IPS-20b (cell line): Measurements from ENCODE around the gene SLC25A29.

Experiments
- H3K27ac ChIP-seq: one replicate; pipeline ENCODE4 v1.5.1; 2013; ENCODE audit warnings: low read length
- H3K27me3 ChIP-seq: 2 replicates; pipeline ENCODE4 v1.6.1; 2013; ENCODE audit warnings: mild to moderate bottlenecking, low read length, inconsistent platforms; ENCODE audit not compliant: insufficient read depth
- H3K36me3 ChIP-seq: 2 replicates; pipeline ENCODE4 v1.6.1; 2013; ENCODE audit warnings: low read depth, mild to moderate bottlenecking, inconsistent platforms, low read length, moderate library complexity; ENCODE audit not compliant: insufficient read depth
- H3K4me1 ChIP-seq: 2 replicates; pipeline ENCODE4 v1.6.1; 2013; ENCODE audit warnings: mild to moderate bottlenecking, control low read depth, inconsistent platforms, low read length, moderate library complexity; ENCODE audit not compliant: insufficient read depth
- H3K4me3 ChIP-seq: 2 replicates; pipeline ENCODE4 v1.5.1; 2013; ENCODE audit warnings: mild to moderate bottlenecking, low read length, inconsistent platforms
- H3K9ac ChIP-seq: 2 replicates; pipeline ENCODE4 v1.6.1; 2013; ENCODE audit warnings: low read depth, mild to moderate bottlenecking, inconsistent platforms, low read length, moderate library complexity
- H3K9me3 ChIP-seq: 2 replicates; pipeline ENCODE4 v1.6.1; 2013; ENCODE audit warnings: mild to moderate bottlenecking, low read depth, low read length, inconsistent platforms; ENCODE audit not compliant: insufficient read depth

Gene SLC25A29

GRCh38 chr14:100329233-100330006, 23.2 kb upstream of the SLC25A29 start:
- no peaks in the 10 kb centered on the region for H3K4me1 ChIP-seq
- no peak overlapping the region for H3K27ac ChIP-seq
- H3K4me3 ChIP-seq: no peak overlapping the region
- no peaks in the 10 kb centered on the region for H3K27me3 ChIP-seq
- H3K9ac ChIP-seq: no peak overlapping the region
- H3K9me3 ChIP-seq: no peaks in the 10 kb centered on the region
- peaks cover 7% of the 10 kb centered on the region for H3K36me3 ChIP-seq

- H3K4me3 ChIP-seq: no peak overlapping the region
- H3K27ac ChIP-seq: no peak overlapping the region
- H3K4me1 ChIP-seq: no peaks in the 10 kb centered on the region
- H3K9me3 ChIP-seq: no peaks in the 10 kb centered on the region
- H3K9ac ChIP-seq: no peak overlapping the region
- no peaks in the 10 kb centered on the region for H3K27me3 ChIP-seq
- no peaks in the 10 kb centered on the region for H3K36me3 ChIP-seq
Measured at GRCh38 chr14:100328495-100329163, 22.4 kb upstream of the SLC25A29 start.

- H3K36me3 ChIP-seq: no peaks in the 10 kb centered on the region
- no peaks in the 10 kb centered on the region for H3K4me1 ChIP-seq
- H3K27ac ChIP-seq: no peak overlapping the region
- no peak overlapping the region for H3K4me3 ChIP-seq
- H3K27me3 ChIP-seq: no peaks in the 10 kb centered on the region
- H3K9me3 ChIP-seq: no peaks in the 10 kb centered on the region
- no peak overlapping the region for H3K9ac ChIP-seq
Measured at GRCh38 chr14:100327128-100327527, 20.9 kb upstream of the SLC25A29 start.

- no peaks in the 10 kb centered on the region for H3K9me3 ChIP-seq
- H3K9ac ChIP-seq: no peak overlapping the region
- no peaks in the 10 kb centered on the region for H3K36me3 ChIP-seq
- no peak overlapping the region for H3K27ac ChIP-seq
- H3K4me1 ChIP-seq: no peaks in the 10 kb centered on the region
- no peaks in the 10 kb centered on the region for H3K27me3 ChIP-seq
- H3K4me3 ChIP-seq: no peak overlapping the region
Measured at GRCh38 chr14:100325958-100326357, 19.7 kb upstream of the SLC25A29 start.

- H3K4me1 ChIP-seq: no peaks in the 10 kb centered on the region
- no peaks in the 10 kb centered on the region for H3K9me3 ChIP-seq
- no peaks in the 10 kb centered on the region for H3K36me3 ChIP-seq
- no peak overlapping the region for H3K4me3 ChIP-seq
- H3K27ac ChIP-seq: no peak overlapping the region
- H3K27me3 ChIP-seq: no peaks in the 10 kb centered on the region
- no peak overlapping the region for H3K9ac ChIP-seq
Measured at GRCh38 chr14:100325231-100325632, 19.0 kb upstream of the SLC25A29 start.

GRCh38 chr14:100323942-100324307, 17.7 kb upstream of the SLC25A29 start:
- Histone ChIP-seq H3K36me3 (no peaks in the 10 kb centered on the region), H3K4me1 (no peaks in the 10 kb centered on the region), H3K27me3 (no peaks in the 10 kb centered on the region), H3K9ac (peak overlapping the region; percentile 11; the same call in 1 of the 2 replicates), H3K9me3 (no peaks in the 10 kb centered on the region), H3K27ac (no peak overlapping the region), H3K4me3 (no peak overlapping the region)

- Histone ChIP-seq H3K36me3 (no peaks in the 10 kb centered on the region), H3K9ac (peak within 1 kb of the TSS; percentile 11; the same call in 1 of the 2 replicates), H3K27me3 (no peaks in the 10 kb centered on the region), H3K4me1 (no peaks in the 10 kb centered on the region), H3K9me3 (no peaks in the 10 kb centered on the region), H3K27ac (no peak within 1 kb of the TSS), H3K4me3 (no peak within 1 kb of the TSS)
Measured at GRCh38 chr14:100323121-100323941, 17.1 kb upstream of the SLC25A29 start, which contains the start of gene SLC25A47. TSS of gene SLC25A47 (plus strand) at chr14:100323339. CDS start at chr14:100323415, 76 bp downstream.

- H3K36me3 ChIP-seq: no peaks in the 10 kb centered on the region
- no peaks in the 10 kb centered on the region for H3K9me3 ChIP-seq
- no peaks in the 10 kb centered on the region for H3K27me3 ChIP-seq
- H3K4me3 ChIP-seq: no peak overlapping the region
- no peak overlapping the region for H3K9ac ChIP-seq
- H3K4me1 ChIP-seq: no peaks in the 10 kb centered on the region
- no peak overlapping the region for H3K27ac ChIP-seq
Measured at GRCh38 chr14:100322138-100322957, 16.1 kb upstream of the SLC25A29 start.

- Histone ChIP-seq H3K4me3 (no peak overlapping the region), H3K4me1 (no peaks in the 10 kb centered on the region), H3K9ac (no peak overlapping the region), H3K27me3 (no peaks in the 10 kb centered on the region), H3K36me3 (no peaks in the 10 kb centered on the region), H3K27ac (no peak overlapping the region), H3K9me3 (no peaks in the 10 kb centered on the region)
Measured at GRCh38 chr14:100321473-100322137, 15.4 kb upstream of the SLC25A29 start.

GRCh38 chr14:100320157-100320856, 14.1 kb upstream of the SLC25A29 start:
- Histone ChIP-seq H3K27me3 (no peaks in the 10 kb centered on the region), H3K4me1 (no peaks in the 10 kb centered on the region), H3K4me3 (no peak overlapping the region), H3K9me3 (no peaks in the 10 kb centered on the region), H3K36me3 (no peaks in the 10 kb centered on the region), H3K27ac (no peak overlapping the region), H3K9ac (no peak overlapping the region)
